Upper lobe of right lung (tissue), 1 donor: ENCODE measurements around the gene TMEM184A. TPM values are rescaled to one million over a fixed set of nuclear protein-coding genes. Genes with fewer than 3 reads are reported as not detected.

Source experiments
- ATAC-seq: fragments of 200-7000 bp; cut with Tn5 transposase; one replicate; pipeline ENCODE4 v1.9.1; 2020; ENCODE audit warnings: mild to moderate bottlenecking, moderate library complexity
- DNase-seq: peaks from one replicate; pipeline ENCODE4 v3.0.0-alpha.2; 2020
- H3K27ac ChIP-seq: fragments of 200-600 bp; one replicate; pipeline ENCODE4 v1.8.0; 2022
- H3K27me3 ChIP-seq: fragments of 200-600 bp; one replicate; pipeline ENCODE4 v1.8.0; 2022; ENCODE audit warnings: mild to moderate bottlenecking
- H3K36me3 ChIP-seq: fragments of 200-600 bp; one replicate; pipeline ENCODE4 v1.8.0; 2022
- H3K4me1 ChIP-seq: fragments of 200-600 bp; one replicate; pipeline ENCODE4 v1.8.0; 2022
- H3K4me3 ChIP-seq: fragments of 200-600 bp; one replicate; pipeline ENCODE4 v1.8.0; 2022; ENCODE audit warnings: mild to moderate bottlenecking
- H3K9me3 ChIP-seq: fragments of 200-600 bp; one replicate; pipeline ENCODE4 v1.8.0; 2022
- CTCF ChIP-seq: fragments of 200-600 bp; IDR thresholded peaks from one replicate; pipeline ENCODE4 v1.8.0; 2022; ENCODE audit warnings: antibody characterized with exemption
- intact Hi-C: fragments of 100-400 bp; cut with DNase I; formaldehyde crosslinking; loops from one replicate; pipeline ENCODE4 v1.11.0; 2022
- total RNA-seq: library from RNA; stranded (reverse); fragmentation: NEBNext Ultra II Directional; extraction: Animal tissue kit (Norgen Biotek cat#: 25700); gene quantifications from one replicate; pipeline ENCODE4 v1.2.1, GENCODE V29; 2021
- donor health status: DM: no; HTN: yes; CAD: no; lungs with severe emphysema.

Gene TMEM184A
- total RNA-seq, 1 donor from 2014 or later = 4.4 TPM

GRCh38 chr7:1514995-1515401 lies 41.0 kb downstream of the TMEM184A start:
- DNase-seq (no peak), ATAC-seq (no peak)
- H3K27ac ChIP-seq = no peak overlapping the region
- H3K4me3 ChIP-seq = no peak overlapping the region
- no peak for TF ChIP-seq CTCF
- no peaks in the 10 kb centered on the region for H3K4me1 ChIP-seq
- no peaks in the 10 kb centered on the region for H3K27me3 ChIP-seq
- intact Hi-C loops = no loop called here
- no peaks in the 10 kb centered on the region for H3K9me3 ChIP-seq
- H3K36me3 ChIP-seq = no peaks in the 10 kb centered on the region

- TF ChIP-seq CTCF = no peak
- intact Hi-C loops = no loop called here
- Histone ChIP-seq H3K4me1 (no peaks in the 10 kb centered on the region), H3K36me3 (no peaks in the 10 kb centered on the region), H3K27me3 (no peaks in the 10 kb centered on the region), H3K4me3 (no peak overlapping the region), H3K27ac (no peak overlapping the region), H3K9me3 (no peaks in the 10 kb centered on the region)
- no peak for DNase-seq
- no peak for ATAC-seq
These were observed 41.6 kb downstream of the TMEM184A start for GRCh38 chr7:1514407-1514806.

- Histone ChIP-seq H3K27me3 (no peaks in the 10 kb centered on the region), H3K4me1 (no peaks in the 10 kb centered on the region), H3K9me3 (no peaks in the 10 kb centered on the region), H3K27ac (peak overlapping the region; percentile 72), H3K4me3 (no peak overlapping the region), H3K36me3 (no peaks in the 10 kb centered on the region)
- no peak for DNase-seq
- TF ChIP-seq CTCF = no peak
- ATAC-seq = peak; percentile 43
- intact Hi-C loops = no loop called here
These were observed 42.3 kb downstream of the TMEM184A start for GRCh38 chr7:1513657-1514095.

- H3K4me3 ChIP-seq = no peak overlapping the region
These were observed 43.0 kb downstream of the TMEM184A start for GRCh38 chr7:1512781-1513656.

More at GRCh38 chr7:1512781-1513656, 43.0 kb downstream of the TMEM184A start:
- Histone ChIP-seq H3K9me3 (no peaks in the 10 kb centered on the region), H3K36me3 (no peaks in the 10 kb centered on the region), H3K27me3 (no peaks in the 10 kb centered on the region), H3K4me1 (no peaks in the 10 kb centered on the region), H3K27ac (peak overlapping the region; percentile 72)
- DNase-seq (peak; percentile 83), ATAC-seq (peak; percentile 89)
- intact Hi-C loops = no loop called here
- no peak for TF ChIP-seq CTCF
